ENCODE measurements around the gene FAU.
"Not testable (repeated sequence)": the region's sequence is repeated elsewhere in the genome, so short reads cannot be mapped to it uniquely, and the experiment has no call there.

FAU gene

DNA sequence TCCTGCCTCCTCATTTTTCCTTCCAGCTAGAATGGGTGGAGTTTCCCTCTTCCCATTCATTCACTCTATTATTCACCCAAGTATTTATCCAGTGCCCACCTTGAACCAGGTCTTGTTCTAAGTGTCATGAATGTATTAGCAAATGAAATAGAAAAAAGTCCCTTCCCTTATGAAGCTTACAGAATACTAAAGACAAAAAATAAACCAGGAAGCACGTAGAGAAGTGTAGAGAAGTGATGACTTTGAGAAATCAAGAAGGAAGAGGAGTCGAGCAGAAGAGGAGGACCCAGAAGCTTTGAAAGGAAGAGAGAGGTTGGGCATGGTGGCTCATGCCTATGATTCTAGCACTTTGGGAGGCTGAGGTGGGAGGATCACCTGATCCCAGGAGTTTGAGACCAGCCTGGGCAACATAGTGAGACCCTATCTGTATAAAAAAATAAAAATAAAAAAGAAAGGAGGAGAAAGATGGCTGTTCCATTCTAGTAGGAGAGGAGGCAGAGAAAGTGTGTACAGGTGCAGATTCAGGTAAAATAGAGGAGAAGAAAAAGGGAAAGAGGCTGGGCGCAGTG is 29.5 kb upstream of the FAU start:
- TF ChIP-seq, protein P1, sequence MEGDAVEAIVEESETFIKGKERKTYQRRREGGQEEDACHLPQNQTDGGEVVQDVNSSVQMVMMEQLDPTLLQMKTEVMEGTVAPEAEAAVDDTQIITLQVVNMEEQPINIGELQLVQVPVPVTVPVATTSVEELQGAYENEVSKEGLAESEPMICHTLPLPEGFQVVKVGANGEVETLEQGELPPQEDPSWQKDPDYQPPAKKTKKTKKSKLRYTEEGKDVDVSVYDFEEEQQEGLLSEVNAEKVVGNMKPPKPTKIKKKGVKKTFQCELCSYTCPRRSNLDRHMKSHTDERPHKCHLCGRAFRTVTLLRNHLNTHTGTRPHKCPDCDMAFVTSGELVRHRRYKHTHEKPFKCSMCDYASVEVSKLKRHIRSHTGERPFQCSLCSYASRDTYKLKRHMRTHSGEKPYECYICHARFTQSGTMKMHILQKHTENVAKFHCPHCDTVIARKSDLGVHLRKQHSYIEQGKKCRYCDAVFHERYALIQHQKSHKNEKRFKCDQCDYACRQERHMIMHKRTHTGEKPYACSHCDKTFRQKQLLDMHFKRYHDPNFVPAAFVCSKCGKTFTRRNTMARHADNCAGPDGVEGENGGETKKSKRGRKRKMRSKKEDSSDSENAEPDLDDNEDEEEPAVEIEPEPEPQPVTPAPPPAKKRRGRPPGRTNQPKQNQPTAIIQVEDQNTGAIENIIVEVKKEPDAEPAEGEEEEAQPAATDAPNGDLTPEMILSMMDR (IDR thresholded peaks at IDR 0.05; ENCODE audit: low read depth, low read length, missing control alignments): no peak
- no peak for DNase-seq (ENCODE audit: low read depth)
- no peak overlapping the region for H3K4me3 ChIP-seq (ENCODE audit: low read depth, low read length)

DNA sequence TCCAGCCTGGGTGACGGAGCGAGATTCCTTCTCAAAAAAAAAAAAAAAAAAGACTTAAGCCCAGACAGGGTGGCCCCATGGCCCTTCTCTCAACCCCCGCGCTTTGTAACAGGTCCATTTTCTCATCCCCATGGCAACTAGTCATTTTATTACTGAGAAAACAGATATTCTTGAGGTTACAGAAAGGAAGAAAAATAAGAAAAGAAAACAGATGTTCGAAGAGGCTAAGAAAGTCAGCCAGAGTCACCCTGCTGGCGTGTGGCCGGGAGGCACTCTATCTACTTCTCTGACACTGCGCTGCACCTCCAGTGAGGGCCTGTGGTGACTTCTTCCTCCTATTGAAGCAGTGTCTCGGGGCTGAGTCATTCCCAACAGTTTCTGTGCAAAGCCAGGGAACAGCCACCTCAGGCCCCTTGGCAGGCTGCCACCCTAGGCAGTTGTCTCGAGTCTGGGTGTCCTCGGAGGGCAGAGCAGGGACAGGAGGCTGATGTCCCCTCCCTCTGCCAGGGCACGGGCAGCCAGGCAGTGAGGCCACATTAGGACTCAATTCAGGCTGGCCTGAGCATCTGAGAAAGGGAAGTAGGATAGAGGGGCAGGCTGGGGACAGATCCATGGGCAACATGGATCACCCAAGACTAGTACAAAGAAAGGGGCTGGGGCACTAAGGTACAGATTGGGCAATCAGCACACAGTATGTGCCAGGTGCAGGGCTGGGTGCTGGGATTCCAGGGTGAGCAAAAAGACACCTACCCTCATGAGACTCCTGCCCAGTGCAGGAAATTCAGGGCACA is 28.8 kb upstream of the FAU start:
- no peak overlapping the region for H3K4me3 ChIP-seq (ENCODE audit: low read depth, low read length)
- TF ChIP-seq, protein P1 (IDR thresholded peaks at IDR 0.05; ENCODE audit: low read depth, low read length, missing control alignments): no peak
- DNase-seq (ENCODE audit: low read depth): no peak

DNA sequence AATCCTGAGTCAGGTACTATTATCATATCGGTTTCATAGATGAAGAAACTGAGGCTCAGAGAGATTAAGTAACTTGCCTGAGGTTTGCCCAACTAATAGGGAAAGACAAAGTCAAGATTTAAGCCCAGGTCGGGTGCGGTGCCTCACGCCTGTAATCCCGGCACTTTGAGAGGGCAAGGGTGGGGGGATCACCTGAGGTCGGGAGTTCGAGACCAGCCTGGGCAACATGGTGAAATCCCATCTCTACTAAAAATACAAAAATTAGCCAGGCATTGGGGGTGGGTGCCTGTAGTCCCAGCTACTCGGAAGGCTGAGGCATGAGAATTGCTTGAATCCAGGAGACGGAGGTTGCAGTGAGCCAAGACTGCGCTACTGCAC is 28.2 kb upstream of the FAU start:
- not testable (repeated sequence) for H3K4me3 ChIP-seq (ENCODE audit: low read depth, low read length); DNase-seq (ENCODE audit: low read depth)

DNA sequence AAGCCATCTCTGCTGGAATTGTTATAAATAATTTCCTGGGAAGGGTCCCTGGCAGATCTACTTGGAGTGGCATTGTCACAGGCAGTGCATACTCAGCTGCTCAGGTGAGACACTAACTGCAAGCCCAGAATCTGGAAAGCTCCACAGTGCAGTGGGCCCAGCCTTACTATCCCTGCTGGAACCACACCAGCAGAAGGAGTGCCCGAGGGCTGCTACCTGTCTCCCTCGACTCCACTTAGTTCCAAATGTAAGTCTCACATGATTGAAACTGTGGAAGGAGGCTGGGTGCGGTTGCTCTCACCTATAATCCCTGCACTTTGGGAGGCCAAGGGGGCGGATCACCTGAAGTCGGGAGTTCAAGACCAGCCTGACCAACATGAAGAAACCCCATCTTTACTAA is 26.7 kb upstream of the FAU start:
- TF ChIP-seq, protein P1 (IDR thresholded peaks at IDR 0.05; ENCODE audit: low read depth, low read length, missing control alignments): no peak
- no peak for DNase-seq (ENCODE audit: low read depth)
- H3K4me3 ChIP-seq (ENCODE audit: low read depth, low read length): no peak overlapping the region

DNA sequence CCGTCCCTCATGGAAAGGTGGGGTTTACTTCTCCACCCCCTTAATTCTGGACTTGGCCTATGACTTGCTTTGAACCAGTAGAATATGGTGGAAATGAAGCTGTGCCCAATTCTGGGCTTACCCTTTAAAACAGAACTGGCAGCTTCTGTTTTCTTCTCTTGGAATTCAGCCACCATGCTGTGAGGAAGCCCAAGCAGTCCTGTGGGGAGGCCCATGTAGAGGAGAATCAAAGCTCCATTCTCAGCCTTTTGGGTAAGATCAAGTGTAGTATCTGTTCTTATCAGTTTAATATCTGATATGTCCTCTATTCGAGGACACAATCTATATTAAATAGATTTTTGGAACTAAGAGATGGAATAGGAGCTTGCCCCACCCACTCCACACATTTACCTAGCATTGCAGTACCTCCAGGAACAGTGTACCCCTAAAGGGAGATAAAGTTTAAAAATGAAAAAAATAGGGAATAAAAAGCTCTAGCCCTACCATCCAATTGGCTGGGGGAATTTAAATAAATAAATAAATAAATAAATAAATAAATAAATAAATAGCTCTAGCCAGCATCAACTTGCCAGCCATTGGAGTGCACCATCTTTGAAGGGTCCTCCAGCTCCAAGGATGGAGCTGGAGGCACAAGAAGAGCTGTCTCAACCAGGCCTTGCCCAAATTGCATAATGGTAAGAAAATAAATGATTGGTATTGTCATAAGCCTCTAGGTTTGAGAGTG is 25.6 kb upstream of the FAU start:
- TF ChIP-seq, protein P1 (IDR thresholded peaks at IDR 0.05; ENCODE audit: low read depth, low read length, missing control alignments): no peak
- no peak for DNase-seq (ENCODE audit: low read depth)
- H3K4me3 ChIP-seq (ENCODE audit: low read depth, low read length): no peak overlapping the region

DNA sequence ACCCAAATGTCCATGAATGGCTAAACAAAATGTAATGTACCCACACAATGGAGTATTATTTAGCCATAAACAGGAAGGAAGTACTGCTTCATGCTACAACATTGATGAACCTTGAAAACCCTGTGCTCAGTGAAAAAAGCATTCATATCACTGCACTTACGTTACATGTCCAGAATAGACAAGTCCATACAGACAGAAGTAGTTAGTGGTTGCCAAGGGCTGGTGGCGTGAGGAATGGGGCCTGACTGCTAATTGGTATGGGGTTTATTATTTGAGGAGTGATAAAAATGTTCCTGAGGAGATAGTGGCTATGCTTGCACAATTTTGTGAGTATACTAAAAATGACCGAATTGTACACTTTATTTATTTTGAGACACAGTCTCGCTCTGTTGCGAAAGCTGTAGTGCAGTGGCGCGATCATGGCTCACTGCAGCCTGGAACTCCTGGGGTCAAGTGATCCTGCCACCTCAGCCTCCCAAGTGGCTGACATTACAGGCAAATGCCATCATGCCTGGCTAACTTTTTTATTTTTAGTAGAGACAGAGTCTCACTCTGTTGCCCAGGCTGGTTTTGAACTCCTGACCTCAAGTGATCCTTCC is 20.1 kb upstream of the FAU start:
- TF ChIP-seq, protein P1 (IDR thresholded peaks at IDR 0.05; ENCODE audit: low read depth, low read length, missing control alignments): no peak
- H3K4me3 ChIP-seq (ENCODE audit: low read depth, low read length): no peak overlapping the region
- no peak for DNase-seq (ENCODE audit: low read depth)

DNA sequence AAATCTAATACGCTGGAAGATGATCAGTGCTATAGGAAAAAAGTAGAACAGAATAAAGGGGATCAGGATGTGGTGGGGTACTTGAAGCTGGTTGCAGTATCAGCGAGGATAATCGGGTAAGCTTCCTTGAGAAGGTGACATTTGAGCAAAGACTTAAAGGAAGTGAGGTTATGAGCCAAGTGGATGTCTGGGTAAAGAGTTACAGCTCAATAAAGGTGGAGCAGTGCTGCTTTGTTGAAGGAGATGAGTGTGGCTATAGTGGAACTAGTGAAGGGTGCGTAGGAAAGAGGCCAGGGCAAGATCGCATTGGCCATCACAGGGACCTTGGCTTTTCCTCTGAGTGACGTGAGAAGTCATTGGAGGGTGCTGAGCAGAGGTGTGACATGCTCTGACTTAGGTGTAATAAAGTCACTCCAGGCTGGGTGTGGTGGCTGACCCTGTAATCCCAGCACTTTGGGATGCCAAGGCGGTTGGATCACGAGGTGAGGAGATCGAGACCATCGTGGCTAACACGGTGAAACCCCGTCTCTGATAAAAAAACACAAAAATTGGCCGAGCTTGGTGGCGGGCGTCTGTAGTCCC is 14.7 kb upstream of the FAU start:
- DNase-seq (ENCODE audit: low read depth): no peak
- TF ChIP-seq, protein P1 (IDR thresholded peaks at IDR 0.05; ENCODE audit: low read depth, low read length, missing control alignments): no peak
- H3K4me3 ChIP-seq (ENCODE audit: low read depth, low read length): no peak overlapping the region

Data from GM12864 (cell line).